Measurements from ENCODE around the gene EIF6. TPM values are rescaled to one million over a fixed set of nuclear protein-coding genes. Genes with fewer than 3 reads are reported as not detected.

EIF6 gene
- total RNA-seq, 1 donor from 2014 or later: 271 TPM

GRCh38 chr20:35303382-35303734 lies 18.8 kb upstream of the EIF6 start:
- Histone ChIP-seq H3K4me2 (ENCODE audit: low read length) (peak overlapping the region; percentile 35), H3K4me1 (ENCODE audit: insufficient read depth, low read length) (peaks cover 73% of the 10 kb centered on the region), H3K9ac (ENCODE audit: low read length) (peak overlapping the region; percentile 84), H3K27me3 (ENCODE audit: insufficient read depth, low read length) (no peaks in the 10 kb centered on the region), H3K36me3 (ENCODE audit: insufficient read depth, low read length) (no peaks in the 10 kb centered on the region), H2AFZ (ENCODE audit: low read depth, low read length) (peak overlapping the region; percentile 31), H3K27ac (ENCODE audit: low read depth, low read length) (peak overlapping the region; percentile 100), H4K20me1 (ENCODE audit: insufficient read depth, low read length) (no peaks in the 10 kb centered on the region), H3K4me3 (ENCODE audit: insufficient read depth, low read depth, low read length) (no peak overlapping the region), H3K9me3 (ENCODE audit: insufficient read depth, low read depth, low read length) (no peaks in the 10 kb centered on the region), H3K79me2 (ENCODE audit: insufficient read depth, low read length) (no peaks in the 10 kb centered on the region)
- Mint-ChIP-seq H3K27ac (ENCODE audit: unreplicated experiment) (peak overlapping the region; percentile 58), H3K27me3 (ENCODE audit: low read depth, unreplicated experiment) (no peaks in the 10 kb centered on the region), H3K9me3 (ENCODE audit: unreplicated experiment) (peaks cover 3% of the 10 kb centered on the region), H3K4me3 (ENCODE audit: unreplicated experiment) (peak overlapping the region; percentile 31), H3K4me1 (ENCODE audit: low read depth, unreplicated experiment) (peaks cover 62% of the 10 kb centered on the region), H3K36me3 (ENCODE audit: low read depth, unreplicated experiment) (peaks cover 6% of the 10 kb centered on the region)
- DNase-seq (ENCODE audit: low read depth): no peak
- no peak for FAIRE-seq
- no peak for TF ChIP-seq EZH2 (IDR thresholded peaks at IDR 0.05; ENCODE audit: insufficient read depth, low read length)
- no peak for TF ChIP-seq CTCF (IDR thresholded peaks at IDR 0.05; ENCODE audit: insufficient read depth, low read depth, low read length)

GRCh38 chr20:35302421-35303335 lies 18.1 kb upstream of the EIF6 start:
- peak overlapping the region; percentile 100 for H3K27ac ChIP-seq (ENCODE audit: low read depth, low read length)
- DNase-seq (ENCODE audit: low read depth) (peak; percentile 78), FAIRE-seq (no peak)

More at GRCh38 chr20:35302421-35303335, 18.1 kb upstream of the EIF6 start:
- Histone ChIP-seq H3K4me3 (ENCODE audit: insufficient read depth, low read depth, low read length) (no peak overlapping the region), H2AFZ (ENCODE audit: low read depth, low read length) (no peak overlapping the region), H3K9me3 (ENCODE audit: insufficient read depth, low read depth, low read length) (no peaks in the 10 kb centered on the region), H3K79me2 (ENCODE audit: insufficient read depth, low read length) (no peaks in the 10 kb centered on the region), H3K27me3 (ENCODE audit: insufficient read depth, low read length) (no peaks in the 10 kb centered on the region), H3K4me1 (ENCODE audit: insufficient read depth, low read length) (peaks cover 66% of the 10 kb centered on the region), H4K20me1 (ENCODE audit: insufficient read depth, low read length) (no peaks in the 10 kb centered on the region), H3K4me2 (ENCODE audit: low read length) (peak overlapping the region; percentile 35), H3K9ac (ENCODE audit: low read length) (peak overlapping the region; percentile 84), H3K36me3 (ENCODE audit: insufficient read depth, low read length) (no peaks in the 10 kb centered on the region)
- TF ChIP-seq EZH2 (IDR thresholded peaks at IDR 0.05; ENCODE audit: insufficient read depth, low read length) (no peak), CTCF (IDR thresholded peaks at IDR 0.05; ENCODE audit: insufficient read depth, low read depth, low read length) (no peak)
- Mint-ChIP-seq H3K4me3 (ENCODE audit: unreplicated experiment) (peak overlapping the region; percentile 8), H3K9me3 (ENCODE audit: unreplicated experiment) (peaks cover 3% of the 10 kb centered on the region), H3K4me1 (ENCODE audit: low read depth, unreplicated experiment) (peaks cover 56% of the 10 kb centered on the region), H3K27me3 (ENCODE audit: low read depth, unreplicated experiment) (no peaks in the 10 kb centered on the region), H3K27ac (ENCODE audit: unreplicated experiment) (peak overlapping the region; percentile 58), H3K36me3 (ENCODE audit: low read depth, unreplicated experiment) (peaks cover 4% of the 10 kb centered on the region)
